ENCODE data around the gene ZMYND15. TPM values are rescaled to one million over a fixed set of nuclear protein-coding genes. Genes with fewer than 3 reads are reported as not detected.

The ZMYND15 gene
- total and polyA plus RNA-seq, 2 donors (not counting 3 experiments of a cell fraction or from before 2014, with no cell fraction given), result 0.12 to 0.44 TPM

DNA sequence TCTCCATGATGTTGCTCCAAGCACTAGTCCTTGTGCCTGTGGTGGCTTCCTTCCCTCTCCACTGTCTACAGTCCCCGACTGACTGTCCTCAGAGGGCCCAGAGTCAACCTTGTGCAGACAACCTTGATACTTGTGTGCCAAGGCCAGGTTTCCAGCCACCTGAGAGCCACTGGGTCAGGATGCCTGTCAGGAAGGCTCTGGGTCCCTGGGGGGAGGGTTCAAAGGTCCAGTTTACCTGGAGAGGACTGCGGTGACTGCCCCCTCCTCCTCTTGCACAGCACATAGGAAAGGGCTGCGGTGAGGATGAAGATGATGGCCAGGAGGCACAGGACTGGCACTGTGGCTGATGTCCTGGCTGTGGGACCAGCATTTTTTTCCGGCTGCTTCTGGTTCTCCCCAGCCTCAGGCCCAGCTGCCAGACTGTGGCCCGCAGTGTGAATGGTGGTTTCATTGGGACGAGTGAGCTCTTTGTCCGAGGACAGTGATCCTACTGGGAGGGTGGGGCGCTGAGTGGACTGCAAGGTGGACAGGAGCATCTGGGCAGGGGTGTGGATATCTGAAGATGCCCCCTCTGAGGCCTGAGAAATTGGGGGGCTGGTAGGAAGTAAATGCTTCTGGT is 4.7 kb upstream of the ZMYND15 start:
- intact Hi-C loops (cut with micrococcal nuclease), result loop anchor here (5.0 kb wide), 1 partner anchor 167 kb away; the partner anchor contains the start of gene CHRNE
- CTCF ChIA-PET, result no interaction called here
- no peak for FAIRE-seq

More for the DNA sequence above, 4.7 kb upstream of the ZMYND15 start:
- no peaks in the 10 kb centered on the region for H4K20me1 ChIP-seq (replicated peaks; ENCODE audit: control insufficient read depth, extremely low read depth, insufficient read depth, low read length)
- H3K9me3 ChIP-seq (replicated peaks; ENCODE audit: control insufficient read depth, insufficient read depth, low read length), result no peaks in the 10 kb centered on the region
- no peak overlapping the region for H3K4me2 ChIP-seq (ENCODE audit: insufficient read depth, low read length)
- H3K9ac ChIP-seq (replicated peaks; ENCODE audit: extremely low read depth, insufficient read depth, low read length), result no peak overlapping the region
- no peak for DNase-seq (ENCODE audit: low read depth, low spot score)
- H3K79me2 ChIP-seq (ENCODE audit: control insufficient read depth, insufficient read depth, low read length), result no peaks in the 10 kb centered on the region
- H2AFZ ChIP-seq (ENCODE audit: low read depth, low read length), result no peak overlapping the region
- dilution Hi-C loops (cut with MboI; ENCODE audit: extremely low pct_ligation_motif_present, low sequenced_read_pairs), result no loop called here
- peaks cover 16% of the 10 kb centered on the region for H3K4me1 ChIP-seq (ENCODE audit: control insufficient read depth, extremely low read depth, insufficient read depth, low read length)
- H3K27me3 ChIP-seq (ENCODE audit: control insufficient read depth in 2 of 2, insufficient read depth in 2 of 2, low read length in 2 of 2), result peaks cover 8 to 9% of the 10 kb centered on the region in 2 experiments
- H3K9me1 ChIP-seq (replicated peaks; ENCODE audit: control insufficient read depth, extremely low read depth, insufficient read depth, low read length), result no peaks in the 10 kb centered on the region
- BruUV-seq (replicated peaks), result no TSS peak
- no peak overlapping the region for H3K4me3 ChIP-seq (replicated peaks in 1 of 3; ENCODE audit: insufficient read depth in 1 of 3, low read depth in 1 of 3, low read length in 3 of 3)
- H3K36me3 ChIP-seq (ENCODE audit: control insufficient read depth in 2 of 2, extremely low read depth in 1 of 2, insufficient read depth in 2 of 2, low read length in 2 of 2), result no peaks in the 10 kb centered on the region
- no peak overlapping the region for H3K27ac ChIP-seq (ENCODE audit: insufficient read depth, low read depth, low read length)
- POLR2A ChIA-PET, result no interaction called here
- TF ChIP-seq, protein P1, sequence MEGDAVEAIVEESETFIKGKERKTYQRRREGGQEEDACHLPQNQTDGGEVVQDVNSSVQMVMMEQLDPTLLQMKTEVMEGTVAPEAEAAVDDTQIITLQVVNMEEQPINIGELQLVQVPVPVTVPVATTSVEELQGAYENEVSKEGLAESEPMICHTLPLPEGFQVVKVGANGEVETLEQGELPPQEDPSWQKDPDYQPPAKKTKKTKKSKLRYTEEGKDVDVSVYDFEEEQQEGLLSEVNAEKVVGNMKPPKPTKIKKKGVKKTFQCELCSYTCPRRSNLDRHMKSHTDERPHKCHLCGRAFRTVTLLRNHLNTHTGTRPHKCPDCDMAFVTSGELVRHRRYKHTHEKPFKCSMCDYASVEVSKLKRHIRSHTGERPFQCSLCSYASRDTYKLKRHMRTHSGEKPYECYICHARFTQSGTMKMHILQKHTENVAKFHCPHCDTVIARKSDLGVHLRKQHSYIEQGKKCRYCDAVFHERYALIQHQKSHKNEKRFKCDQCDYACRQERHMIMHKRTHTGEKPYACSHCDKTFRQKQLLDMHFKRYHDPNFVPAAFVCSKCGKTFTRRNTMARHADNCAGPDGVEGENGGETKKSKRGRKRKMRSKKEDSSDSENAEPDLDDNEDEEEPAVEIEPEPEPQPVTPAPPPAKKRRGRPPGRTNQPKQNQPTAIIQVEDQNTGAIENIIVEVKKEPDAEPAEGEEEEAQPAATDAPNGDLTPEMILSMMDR (IDR thresholded peaks at IDR 0.05; ENCODE audit: extremely low read depth in 1 of 2, insufficient read depth in 1 of 2, low read depth in 1 of 2, low read length in 2 of 2), result no peak
